Endothelial cell of umbilical vein (primary cell): ENCODE results near the gene FSTL4. TPM values are rescaled to one million over a fixed set of nuclear protein-coding genes. Genes with fewer than 3 reads are reported as not detected.

Experiments
- BruUV-seq: library from RNA; stranded (reverse); fragments of 400-500 nt; replicated peaks from 2 replicates; lab custom pipeline; 2021; lab: Mats Ljungman, UMichigan
- CTCF ChIA-PET: fragments of 300-600, 350-600 bp; sonication (Branson Sonifier 250); formaldehyde crosslinking; loops from one replicate; lab custom pipeline; 2021; ENCODE audit warnings: antibody characterized with exemption, inconsistent platforms; lab: Charles Lee
- POLR2A ChIA-PET: fragments of 300-600, 350-600 bp; sonication (Branson Sonifier 250); formaldehyde crosslinking; loops from one replicate; lab custom pipeline; 2021; ENCODE audit warnings: antibody characterized with exemption, inconsistent platforms; lab: Charles Lee
- DNase-seq: peaks from one replicate; pipeline ENCODE4 v3.0.0-alpha.2; 2011; ENCODE audit warnings: low read depth, low spot score
- FAIRE-seq: peaks from 2 replicates; lab custom pipeline; 2011; peaks lifted over from hg19 to GRCh38; lab: Jason Lieb, UNC
- H2AFZ ChIP-seq: 2 replicates; pipeline ENCODE4 v1.6.0; 2012; ENCODE audit warnings: low read depth, low read length, control low read depth, inconsistent platforms
- H3K27ac ChIP-seq: 2 replicates; pipeline ENCODE4 v1.5.1; 2011; ENCODE audit warnings: low read depth, mild to moderate bottlenecking, control low read depth, low read length, moderate library complexity; ENCODE audit not compliant: insufficient read depth
- H3K27me3 ChIP-seq, 2 experiments: 2 replicates each; pipeline versions ENCODE4 v1.6.0 to v1.6.1; 2011; ENCODE audit warnings: low read length in 2 of 2, mixed read lengths in 1 of 2; ENCODE audit not compliant: control insufficient read depth in 2 of 2, insufficient read depth in 2 of 2
- H3K36me3 ChIP-seq, 2 experiments: 2 replicates in 1 of 2; 3 replicates in 1 of 2; pipeline ENCODE4 v1.5.1; 2011; ENCODE audit warnings: low read length in 2 of 2, mild to moderate bottlenecking in 1 of 2, moderate library complexity in 1 of 2; ENCODE audit not compliant: control insufficient read depth in 2 of 2, insufficient read depth in 2 of 2; ENCODE audit errors: extremely low read depth in 1 of 2
- H3K4me1 ChIP-seq: 3 replicates; pipeline ENCODE4 v1.5.1; 2011; ENCODE audit warnings: mild to moderate bottlenecking, low read length; ENCODE audit not compliant: control insufficient read depth, insufficient read depth; ENCODE audit errors: extremely low read depth
- H3K4me2 ChIP-seq: 2 replicates; pipeline ENCODE4 v1.6.1; 2011; ENCODE audit warnings: low read length, control low read depth, mixed read lengths; ENCODE audit not compliant: insufficient read depth
- H3K4me3 ChIP-seq, 3 experiments: fragments of 200-600 bp in 1 of 3; sonication (generic), shearing (Covaris generic) in 1 of 3; replicated peaks in 1 of 3; 2 replicates each; pipeline ENCODE4 v1.5.1; 2011 to 2016; ENCODE audit warnings: control low read depth in 3 of 3, low read length in 3 of 3, mild to moderate bottlenecking in 2 of 3, inconsistent platforms in 1 of 3, low read depth in 1 of 3, moderate library complexity in 1 of 3; ENCODE audit not compliant: insufficient read depth in 1 of 3
- H3K79me2 ChIP-seq: 2 replicates; pipeline ENCODE4 v1.6.0; 2012; ENCODE audit warnings: low read length, inconsistent platforms; ENCODE audit not compliant: control insufficient read depth, insufficient read depth
- H3K9ac ChIP-seq: replicated peaks from 2 replicates; pipeline ENCODE3; 2011; ENCODE audit warnings: low read length, control low read depth; ENCODE audit not compliant: insufficient read depth; ENCODE audit errors: extremely low read depth
- H3K9me1 ChIP-seq: replicated peaks from 3 replicates; pipeline ENCODE4 v1.6.0; 2011; ENCODE audit warnings: mild to moderate bottlenecking, low read length; ENCODE audit not compliant: control insufficient read depth, insufficient read depth; ENCODE audit errors: extremely low read depth
- H3K9me3 ChIP-seq: replicated peaks from 2 replicates; pipeline ENCODE4 v1.5.1; 2012; ENCODE audit warnings: low read length, inconsistent platforms; ENCODE audit not compliant: control insufficient read depth, insufficient read depth
- H4K20me1 ChIP-seq: replicated peaks from 2 replicates; pipeline ENCODE3; 2011; ENCODE audit warnings: mild to moderate bottlenecking, low read length; ENCODE audit not compliant: control insufficient read depth, insufficient read depth; ENCODE audit errors: extremely low read depth
- CTCF ChIP-seq, 2 donors: IDR thresholded peaks; 1 replicate in 1 of 2; 2 replicates in 1 of 2; pipeline ENCODE4 v1.5.1; 2011; ENCODE audit warnings: low read length in 2 of 2, mild to moderate bottlenecking in 2 of 2, moderate library complexity in 2 of 2, control low read depth in 1 of 2, inconsistent platforms in 1 of 2, low read depth in 1 of 2; ENCODE audit not compliant: insufficient read depth in 1 of 2; ENCODE audit errors: extremely low read depth in 1 of 2
- EZH2 ChIP-seq: IDR thresholded peaks from 2 replicates; pipeline ENCODE4 v1.6.1; 2012; ENCODE audit warnings: borderline replicate concordance, low read depth, mild to moderate bottlenecking, moderate library complexity, low read length, inconsistent platforms; ENCODE audit not compliant: severe bottlenecking
- FOS ChIP-seq: IDR thresholded peaks from 2 replicates; pipeline ENCODE4 v1.6.1; 2011; ENCODE audit warnings: mild to moderate bottlenecking, low read length, moderate library complexity, borderline replicate concordance; ENCODE audit not compliant: insufficient read depth
- GATA2 ChIP-seq: IDR thresholded peaks from 2 replicates; pipeline ENCODE4 v1.7.0; 2011; ENCODE audit warnings: low read depth, mild to moderate bottlenecking, moderate library complexity, mixed read lengths, low read length; ENCODE audit not compliant: insufficient read length, insufficient read depth
- JUN ChIP-seq: IDR thresholded peaks from 2 replicates; pipeline ENCODE4 v1.6.1; 2011; ENCODE audit warnings: borderline replicate concordance, low read depth; ENCODE audit not compliant: insufficient read length, insufficient read depth
- MAX ChIP-seq: IDR thresholded peaks from 2 replicates; pipeline ENCODE4 v1.6.1; 2011; ENCODE audit not compliant: insufficient read depth, insufficient read length
- MYC ChIP-seq: IDR thresholded peaks from one replicate; pipeline ENCODE4 v1.6.1; 2011; ENCODE audit warnings: mild to moderate bottlenecking, low read depth, low read length
- POLR2A ChIP-seq: IDR thresholded peaks from 2 replicates; pipeline ENCODE4 v1.6.1; 2012; ENCODE audit warnings: low read depth, mild to moderate bottlenecking, control low read depth, low read length
- POLR2AphosphoS5 ChIP-seq: IDR thresholded peaks from 2 replicates; pipeline ENCODE4 v1.6.1; 2012; ENCODE audit warnings: low read depth, mild to moderate bottlenecking, control low read depth, low read length, moderate library complexity; ENCODE audit not compliant: insufficient read depth
- dilution Hi-C: fragments of 300-500 bp; cut with MboI; formaldehyde crosslinking; loops from one replicate; pipeline ENCODE4 v1.15.0; 2019; ENCODE audit warnings: low sequenced_read_pairs; ENCODE audit not compliant: extremely low pct_ligation_motif_present
- intact Hi-C: fragments of 100-400 bp; cut with micrococcal nuclease; formaldehyde crosslinking; loops from one replicate; pipeline ENCODE4 v1.10.0; 2022
- polyA plus RNA-seq, 4 experiments: library from polyadenylated mRNA; depleted of rRNA in 3 of 4; stranded (reverse) in 3 of 4; unstranded in 1 of 4; fragments of >200 nt; gene quantifications; 2 replicates each; pipeline versions ENCODE4 v1.2.1 to v1.2.3, GENCODE V29; 2011 to 2012; ENCODE audit warnings: missing spikeins in 1 of 4
- total RNA-seq: library from RNA; stranded (reverse); gene quantifications from 2 replicates; pipeline ENCODE4 v1.2.3, GENCODE V29; 2021

The FSTL4 gene
- total and polyA plus RNA-seq, 2 donors (not counting 3 experiments of a cell fraction or from before 2014, with no cell fraction given): 0.18 TPM; not detected in 1

- H3K9me1 ChIP-seq: no peaks in the 10 kb centered on the region
- TF ChIP-seq JUN: no peak
- TF ChIP-seq MYC: no peak
- TF ChIP-seq EZH2: no peak
- TF ChIP-seq FOS: no peak
- no peak for TF ChIP-seq MAX
- no peak for TF ChIP-seq POLR2A
- TF ChIP-seq POLR2AphosphoS5: no peak
- no peak for TF ChIP-seq CTCF (IDR thresholded peaks at IDR 0.05; ENCODE audit: extremely low read depth in 1 of 2, insufficient read depth in 1 of 2, low read depth in 1 of 2, low read length in 2 of 2)
- no peak for TF ChIP-seq GATA2
- no peaks in the 10 kb centered on the region for H3K27me3 ChIP-seq
- dilution Hi-C loops: no loop called here
- H3K36me3 ChIP-seq: no peaks in the 10 kb centered on the region
- POLR2A ChIA-PET: interaction anchor here (0.9 kb wide), 1 partner anchor 49 kb away, joined by 3 read pairs; no protein-coding TSS in a partner anchor
- no peak overlapping the region for H3K4me3 ChIP-seq
- no peak overlapping the region for H3K9ac ChIP-seq
- H3K79me2 ChIP-seq: no peaks in the 10 kb centered on the region
- H3K9me3 ChIP-seq: no peaks in the 10 kb centered on the region
- H2AFZ ChIP-seq: no peak overlapping the region
- CTCF ChIA-PET: interaction anchor here (0.6 to 1.3 kb wide), 2 partner anchors 86 to 778 kb away, joined by 3 to 6 read pairs; no protein-coding TSS in a partner anchor
- no peaks in the 10 kb centered on the region for H4K20me1 ChIP-seq
- no peak overlapping the region for H3K4me2 ChIP-seq
- H3K27ac ChIP-seq: no peak overlapping the region
- BruUV-seq: no TSS peak
- FAIRE-seq (no peak), DNase-seq (no peak)
- no peaks in the 10 kb centered on the region for H3K4me1 ChIP-seq
- intact Hi-C loops: no loop called here
These were observed 103.2 kb downstream of the FSTL4 start for GRCh38 chr5:133508845-133509741.
